ENCODE data around the gene CMIP.

The CMIP gene

DNA sequence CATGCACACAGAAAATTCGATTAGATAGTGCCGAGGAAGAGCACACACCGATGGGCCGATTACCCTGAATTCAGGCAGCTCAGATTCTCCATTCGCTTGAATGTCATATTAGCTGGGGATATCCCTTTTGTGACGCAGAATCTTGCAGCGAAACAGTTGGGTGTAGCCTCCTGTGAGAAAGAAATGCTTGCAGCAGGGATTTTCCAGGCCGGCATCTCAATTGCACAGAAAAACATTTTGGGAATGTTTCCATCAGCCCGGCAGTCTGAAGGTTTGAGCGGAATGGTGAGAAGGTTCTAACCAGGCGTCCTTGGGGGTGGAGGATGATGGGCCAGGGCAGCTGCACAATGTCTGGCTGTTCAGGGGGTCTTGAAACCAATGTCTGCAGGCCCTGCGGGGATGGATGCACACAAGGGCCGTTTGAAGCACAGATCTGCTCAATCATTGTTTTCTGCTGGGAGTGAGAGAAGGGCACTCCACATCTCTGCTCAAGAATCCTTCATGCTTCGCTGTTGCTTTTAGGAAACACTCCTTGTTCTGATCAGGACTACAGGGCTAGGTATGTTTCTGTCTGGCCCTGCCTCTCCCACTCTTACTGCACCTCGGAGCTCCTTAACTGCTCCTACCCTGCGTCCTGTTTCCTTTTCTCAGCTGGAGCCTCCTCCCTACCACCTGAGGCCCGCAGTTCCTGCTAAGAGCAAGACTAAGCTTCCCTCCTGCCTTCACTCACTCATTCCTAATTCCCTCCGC lies 94.6 kb downstream of the CMIP start:
- DNase-seq, result no peak

GRCh38 chr16:81539759-81540472 lies 95.3 kb downstream of the CMIP start:
- no peak for DNase-seq

- DNase-seq, result no peak
Observed at GRCh38 chr16:81541314-81541713, 96.7 kb downstream of the CMIP start.

GRCh38 chr16:81542609-81543570 lies 98.3 kb downstream of the CMIP start:
- no peak for DNase-seq

- DNase-seq, result no peak
Observed at GRCh38 chr16:81543571-81543970, 99.0 kb downstream of the CMIP start.

- DNase-seq, result no peak
Observed at GRCh38 chr16:81544261-81544660, 99.7 kb downstream of the CMIP start.

GRCh38 chr16:81544700-81545271 lies 100.2 kb downstream of the CMIP start:
- no peak for DNase-seq

DNA sequence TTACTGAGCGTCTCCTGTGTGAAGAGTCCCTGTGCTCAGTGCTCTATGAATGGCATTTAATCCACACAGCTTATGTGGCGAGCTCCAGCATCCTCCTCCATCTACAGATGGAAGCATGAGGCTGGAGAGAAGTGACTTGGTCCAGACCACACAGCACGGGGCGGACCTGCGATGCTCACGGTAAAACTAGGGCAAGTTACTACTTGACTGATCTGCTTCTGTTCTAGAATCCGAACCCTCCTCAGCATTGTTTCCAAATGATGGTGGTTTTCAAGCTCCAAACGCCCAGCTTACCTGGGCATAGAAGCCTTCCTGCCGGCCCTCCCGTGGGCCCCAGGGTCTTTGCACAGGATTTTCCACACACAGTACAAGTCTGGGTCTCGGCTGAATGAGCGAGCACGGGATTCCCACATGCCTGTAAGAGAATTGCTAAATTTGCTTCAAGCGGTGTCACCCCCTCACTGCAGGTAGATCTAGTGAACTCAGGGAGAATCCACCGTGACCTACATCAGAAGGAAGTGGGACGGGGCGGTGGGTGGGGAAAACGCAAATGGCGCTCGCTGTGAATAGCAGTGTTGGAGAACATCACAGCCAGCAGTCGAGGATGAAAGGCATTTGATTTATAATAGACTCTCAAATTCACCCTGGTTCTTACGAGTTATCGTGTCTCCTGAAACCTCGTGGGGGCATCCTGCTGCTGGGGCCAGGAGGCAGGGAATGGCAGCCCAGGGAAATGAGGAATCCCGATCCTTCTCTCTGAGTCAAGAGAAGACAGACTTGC lies 101.1 kb downstream of the CMIP start:
- DNase-seq, result peak; percentile 12

DNA sequence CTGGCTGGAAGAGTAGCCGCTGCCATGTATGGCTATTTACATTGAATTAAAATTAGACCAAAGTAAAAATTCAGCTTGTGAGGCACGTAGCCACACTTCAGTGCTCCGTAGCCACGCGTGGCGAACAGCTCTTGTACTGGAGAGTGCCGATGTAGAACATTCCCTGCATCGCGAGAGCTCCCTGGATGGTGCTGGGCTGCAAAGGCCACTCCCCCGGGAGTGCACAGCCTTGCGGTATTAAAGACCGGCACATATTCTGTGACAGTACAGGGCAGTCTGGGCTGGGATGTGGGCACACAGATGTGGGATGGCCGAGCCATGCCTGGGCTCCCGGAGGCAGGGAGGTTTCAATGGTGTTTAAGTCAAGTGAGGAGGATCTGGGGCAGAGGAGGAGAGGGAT lies 102.2 kb downstream of the CMIP start:
- no peak for DNase-seq

DNA sequence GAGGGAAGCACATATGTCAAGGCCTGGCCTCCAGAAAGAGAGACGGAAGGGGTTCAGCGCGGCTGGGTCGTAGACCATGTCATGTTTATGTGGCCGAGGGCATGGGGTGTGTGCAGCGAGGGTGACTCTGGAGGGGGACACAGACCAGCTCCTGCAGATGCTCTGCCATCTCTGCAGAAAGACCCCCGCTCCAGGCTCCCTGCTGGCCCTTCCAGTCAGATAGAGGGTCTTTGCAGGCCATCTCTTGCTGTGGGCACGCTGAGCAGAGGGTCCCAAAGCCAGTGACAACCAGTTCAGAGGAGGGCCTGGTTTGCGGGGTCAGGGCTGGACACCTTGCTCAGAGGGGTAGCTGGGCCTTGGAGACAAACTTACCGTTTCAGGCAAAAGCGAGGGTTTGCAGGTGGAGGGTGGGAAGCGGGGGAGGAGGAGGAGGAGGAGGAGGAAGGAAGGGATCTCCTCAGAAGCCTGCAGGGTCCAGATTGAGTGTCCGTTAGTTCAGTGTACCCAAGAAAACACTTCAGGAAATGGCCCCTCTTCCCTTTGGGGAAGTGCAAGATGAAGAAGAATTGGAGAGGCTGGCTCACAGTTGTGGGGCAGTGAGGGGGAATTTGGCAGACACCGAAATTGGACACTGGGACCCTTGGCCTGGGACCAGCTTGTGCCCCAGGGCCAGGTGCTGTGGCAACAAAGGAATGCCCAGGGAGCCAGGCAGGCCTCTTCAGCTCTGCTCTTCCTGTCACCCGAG lies 102.8 kb downstream of the CMIP start:
- DNase-seq, result no peak

- no peak for DNase-seq
Observed at GRCh38 chr16:81547939-81548216, 103.3 kb downstream of the CMIP start.

- no peak for DNase-seq
Observed at GRCh38 chr16:81548551-81548875, 103.9 kb downstream of the CMIP start.

GRCh38 chr16:81548876-81549546 lies 104.4 kb downstream of the CMIP start:
- no peak for DNase-seq

GRCh38 chr16:81549547-81550431 lies 105.2 kb downstream of the CMIP start:
- DNase-seq, result no peak

DNA sequence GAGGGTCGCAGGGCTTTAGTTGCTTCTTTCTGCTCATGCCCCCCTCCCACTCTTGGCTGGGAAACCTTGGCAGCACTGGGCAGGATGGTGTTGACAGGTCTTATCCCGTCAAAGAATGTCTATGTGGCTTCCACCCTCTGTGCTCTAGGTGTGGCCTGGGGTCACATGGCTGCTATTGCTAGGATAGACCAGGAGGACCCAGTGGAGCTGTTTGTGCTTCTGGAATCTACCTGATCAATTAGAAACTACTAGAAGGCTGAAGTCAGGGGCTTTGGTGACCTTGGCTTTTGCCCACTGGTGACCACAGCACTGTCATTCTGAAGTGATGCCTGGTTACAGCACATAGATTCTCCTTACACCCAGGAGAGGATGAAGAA lies 105.8 kb downstream of the CMIP start:
- DNase-seq, result no peak

DNA sequence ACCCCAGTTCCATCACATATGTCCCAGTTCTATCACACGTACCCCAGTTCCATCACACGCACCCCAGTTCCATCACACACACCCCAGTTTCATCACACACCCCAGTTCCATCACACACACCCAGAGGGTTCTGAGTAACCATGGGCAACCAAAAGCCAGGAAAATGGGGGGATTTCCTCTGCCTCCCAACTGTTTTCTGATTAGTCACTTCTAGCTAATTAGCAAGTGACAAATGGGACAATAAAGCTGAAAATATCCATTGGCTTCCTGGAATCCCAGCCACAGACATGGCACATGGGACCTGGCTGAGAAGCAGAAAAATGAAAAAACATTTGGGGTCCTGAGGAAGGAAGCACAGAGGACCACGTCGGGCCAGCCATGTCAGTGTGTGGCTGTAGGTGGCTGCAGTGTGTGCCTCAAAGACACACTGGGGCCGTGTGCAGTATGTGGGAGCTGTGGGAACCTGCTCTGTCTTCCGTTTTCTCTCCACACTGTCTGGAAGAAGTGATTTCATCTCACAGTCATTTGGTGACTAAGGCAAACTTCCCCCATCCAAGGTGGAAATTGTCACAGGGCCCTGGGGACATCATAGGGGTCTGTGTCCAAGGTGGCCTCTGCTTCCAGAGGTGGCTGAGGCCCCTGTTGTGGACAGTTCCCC lies 106.7 kb downstream of the CMIP start:
- DNase-seq, result no peak

DNA sequence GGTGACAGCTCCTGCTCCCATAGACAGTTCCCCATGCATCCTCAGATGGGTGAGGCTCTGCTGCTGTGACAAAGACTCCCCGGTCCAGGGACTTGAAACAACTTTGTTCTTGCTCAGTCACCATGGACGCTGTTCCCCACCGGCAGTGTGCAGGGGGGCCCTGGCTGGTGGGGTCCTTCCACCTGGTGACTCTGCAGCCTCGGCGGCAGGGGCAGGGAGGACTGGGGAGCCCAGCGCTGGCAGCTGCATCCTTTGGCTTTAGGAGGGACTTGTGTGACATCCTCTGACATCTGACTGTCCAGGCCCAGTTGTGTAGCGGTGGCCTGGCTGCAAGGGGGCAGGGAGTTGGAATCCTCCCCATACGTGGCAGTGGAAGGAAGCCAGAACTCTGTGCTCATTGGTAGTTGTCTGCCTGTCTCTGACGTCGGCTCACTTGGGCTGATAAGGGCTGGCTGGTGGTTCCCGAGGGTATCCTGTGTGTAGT lies 107.3 kb downstream of the CMIP start:
- no peak for DNase-seq

DNA sequence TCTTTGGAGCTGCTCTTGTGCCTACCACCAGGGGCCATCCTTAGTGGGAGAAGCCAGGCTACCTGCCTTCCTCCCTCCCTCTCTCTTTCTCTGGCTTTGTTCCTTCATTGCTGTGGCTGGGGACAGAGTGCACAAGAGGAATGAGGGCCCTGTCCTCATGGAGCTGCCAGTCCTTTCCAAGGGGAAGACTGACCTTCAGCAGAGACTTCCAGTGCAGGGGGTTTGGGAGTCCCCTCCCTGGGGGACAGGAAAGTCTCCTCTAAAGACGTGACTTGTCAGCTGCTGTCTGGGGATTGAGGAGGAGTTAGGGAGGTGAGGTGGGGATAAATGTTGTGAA lies 108.1 kb downstream of the CMIP start:
- no peak for DNase-seq

GRCh38 chr16:81553080-81553813 lies 108.6 kb downstream of the CMIP start:
- DNase-seq, result no peak
